Fibroblast of lung (primary cell): ENCODE data around the gene HS6ST2. TPM values are rescaled to one million over a fixed set of nuclear protein-coding genes. Genes with fewer than 3 reads are reported as not detected.

Experiments used
- DNase-seq, 2 donors: peaks; one replicate each; pipeline versions ENCODE4 v3.0.0 to v3.0.0-alpha.2; 2010; ENCODE audit warnings: low read depth in 2 of 2
- H2AFZ ChIP-seq: 2 replicates; pipeline ENCODE4 v1.5.1; 2012; ENCODE audit warnings: low read length, control low read depth, inconsistent platforms
- H3K27ac ChIP-seq: 2 replicates; pipeline ENCODE4 v1.5.1; 2011; ENCODE audit warnings: low read length, control low read depth; ENCODE audit not compliant: insufficient read depth
- H3K27me3 ChIP-seq: 2 replicates; pipeline ENCODE4 v1.5.1; 2011; ENCODE audit warnings: mild to moderate bottlenecking, low read length; ENCODE audit not compliant: control insufficient read depth, insufficient read depth
- H3K36me3 ChIP-seq: 2 replicates; pipeline ENCODE4 v1.5.1; 2011; ENCODE audit warnings: low read length; ENCODE audit not compliant: control insufficient read depth, insufficient read depth
- H3K4me1 ChIP-seq: 2 replicates; pipeline ENCODE4 v1.5.1; 2011; ENCODE audit warnings: low read length; ENCODE audit not compliant: control insufficient read depth, insufficient read depth; ENCODE audit errors: extremely low read depth
- H3K4me2 ChIP-seq: 2 replicates; pipeline ENCODE4 v1.5.1; 2011; ENCODE audit warnings: low read length, control low read depth; ENCODE audit not compliant: insufficient read depth; ENCODE audit errors: extremely low read depth
- H3K4me3 ChIP-seq, 4 experiments: fragments of 200-600 bp in 1 of 4; sonication (generic) in 1 of 4; replicated peaks in 1 of 4; 2 replicates each; pipeline ENCODE4 v1.5.1; 2011 to 2016; ENCODE audit warnings: low read length in 4 of 4, low read depth in 3 of 4, mild to moderate bottlenecking in 3 of 4, control low read depth in 2 of 4, inconsistent platforms in 1 of 4, mixed read lengths in 1 of 4; ENCODE audit not compliant: insufficient read depth in 1 of 4; ENCODE audit errors: control extremely low read depth in 1 of 4
- H3K79me2 ChIP-seq: 2 replicates; pipeline ENCODE4 v1.5.1; 2012; ENCODE audit warnings: mild to moderate bottlenecking, low read length, inconsistent platforms; ENCODE audit not compliant: control insufficient read depth, insufficient read depth
- H3K9ac ChIP-seq: 2 replicates; pipeline ENCODE4 v1.5.1; 2011; ENCODE audit warnings: mild to moderate bottlenecking, low read length, control low read depth; ENCODE audit not compliant: insufficient read depth
- H3K9me3 ChIP-seq: 2 replicates; pipeline ENCODE4 v1.5.1; 2012; ENCODE audit warnings: low read depth, low read length; ENCODE audit not compliant: control insufficient read depth, insufficient read depth
- H4K20me1 ChIP-seq: 2 replicates; pipeline ENCODE4 v1.5.1; 2011; ENCODE audit warnings: low read length; ENCODE audit not compliant: control insufficient read depth, insufficient read depth; ENCODE audit errors: extremely low read depth
- EZH2 ChIP-seq: IDR thresholded peaks from 2 replicates; pipeline ENCODE4 v1.5.1; 2012; ENCODE audit warnings: low read length, control low read depth, mild to moderate bottlenecking; ENCODE audit errors: missing control alignments
- polyA plus RNA-seq, 2 donors: library from polyadenylated mRNA; depleted of rRNA in 1 of 2; stranded (reverse) in 1 of 2; unstranded in 1 of 2; fragments of >200 nt; gene quantifications; 2 replicates each; pipeline ENCODE4 v1.2.1, GENCODE V29; 2011 to 2012; ENCODE audit warnings: missing spikeins in 1 of 2
- total RNA-seq: library from RNA; depleted of rRNA; stranded (reverse); fragments of >200 nt; gene quantifications from 2 replicates; pipeline ENCODE4 v1.2.1, GENCODE V29; 2014
- TF ChIP-seq, protein P1 (sequence below), 2 donors: IDR thresholded peaks in 1 of 2; conservative IDR thresholded peaks in 1 of 2; 1 replicate in 1 of 2; 2 replicates in 1 of 2; pipeline ENCODE4 v1.5.1; 2011 to 2012; ENCODE audit warnings: low read length in 2 of 2, control low read depth in 1 of 2, inconsistent platforms in 1 of 2, low read depth in 1 of 2, mild to moderate bottlenecking in 1 of 2

HS6ST2 gene
- total and polyA plus RNA-seq, 2 donors (not counting 1 experiment from before 2014, with no cell fraction given), result 0.01 to 0.17 TPM

DNA sequence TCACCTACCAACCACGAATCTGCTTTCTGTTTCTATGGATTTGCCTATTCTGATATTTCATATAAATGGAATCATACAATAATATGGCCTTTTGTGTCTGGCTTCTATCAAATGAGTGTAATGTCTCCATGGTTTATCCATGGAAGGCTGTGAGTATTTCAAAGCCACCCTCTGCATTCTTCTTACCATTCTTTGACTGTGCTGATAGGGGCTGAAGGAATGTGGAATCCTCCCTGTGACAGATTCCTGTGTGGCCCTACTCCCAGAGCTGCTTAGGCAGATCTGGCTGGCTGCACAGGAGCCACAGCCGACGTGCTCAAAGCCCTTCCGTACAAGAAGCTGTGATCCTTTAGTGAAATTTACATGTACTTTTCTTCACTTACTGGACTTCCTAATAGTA, 163.2 kb downstream of the HS6ST2 start:
- Histone ChIP-seq H3K9me3 (no peaks in the 10 kb centered on the region), H4K20me1 (no peaks in the 10 kb centered on the region), H2AFZ (no peak overlapping the region), H3K27me3 (no peaks in the 10 kb centered on the region), H3K4me3 (no peak overlapping the region), H3K4me1 (no peaks in the 10 kb centered on the region), H3K9ac (no peak overlapping the region), H3K4me2 (no peak overlapping the region), H3K79me2 (no peaks in the 10 kb centered on the region), H3K27ac (no peak overlapping the region), H3K36me3 (no peaks in the 10 kb centered on the region)
- TF ChIP-seq, protein P1, sequence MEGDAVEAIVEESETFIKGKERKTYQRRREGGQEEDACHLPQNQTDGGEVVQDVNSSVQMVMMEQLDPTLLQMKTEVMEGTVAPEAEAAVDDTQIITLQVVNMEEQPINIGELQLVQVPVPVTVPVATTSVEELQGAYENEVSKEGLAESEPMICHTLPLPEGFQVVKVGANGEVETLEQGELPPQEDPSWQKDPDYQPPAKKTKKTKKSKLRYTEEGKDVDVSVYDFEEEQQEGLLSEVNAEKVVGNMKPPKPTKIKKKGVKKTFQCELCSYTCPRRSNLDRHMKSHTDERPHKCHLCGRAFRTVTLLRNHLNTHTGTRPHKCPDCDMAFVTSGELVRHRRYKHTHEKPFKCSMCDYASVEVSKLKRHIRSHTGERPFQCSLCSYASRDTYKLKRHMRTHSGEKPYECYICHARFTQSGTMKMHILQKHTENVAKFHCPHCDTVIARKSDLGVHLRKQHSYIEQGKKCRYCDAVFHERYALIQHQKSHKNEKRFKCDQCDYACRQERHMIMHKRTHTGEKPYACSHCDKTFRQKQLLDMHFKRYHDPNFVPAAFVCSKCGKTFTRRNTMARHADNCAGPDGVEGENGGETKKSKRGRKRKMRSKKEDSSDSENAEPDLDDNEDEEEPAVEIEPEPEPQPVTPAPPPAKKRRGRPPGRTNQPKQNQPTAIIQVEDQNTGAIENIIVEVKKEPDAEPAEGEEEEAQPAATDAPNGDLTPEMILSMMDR (conservative IDR thresholded peaks at IDR 0.05 in 1 of 2, IDR thresholded peaks at IDR 0.05 in 1 of 2; ENCODE audit: low read depth in 1 of 2, low read length in 2 of 2), result no peak
- no peak for TF ChIP-seq EZH2
- DNase-seq, result no peak

DNA sequence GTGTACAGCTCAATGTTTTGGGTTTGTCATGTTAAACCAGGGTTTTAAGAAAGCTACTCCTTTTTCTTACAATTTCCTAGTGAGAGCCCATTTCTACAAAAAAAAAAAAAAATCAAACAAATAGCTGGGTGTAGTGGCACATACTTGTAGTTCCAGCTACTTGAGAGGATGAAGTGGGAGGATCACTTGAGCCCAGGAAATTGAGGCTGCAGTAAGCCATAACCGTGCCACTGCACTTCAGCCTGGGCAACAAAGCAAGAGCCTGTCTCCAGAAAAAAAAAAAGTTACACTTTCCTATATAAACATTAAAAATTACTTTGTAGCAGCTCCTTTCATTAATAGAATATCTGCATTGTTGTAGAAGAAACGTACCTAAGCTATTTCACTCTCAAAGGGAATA, 166.7 kb downstream of the HS6ST2 start:
- H2AFZ ChIP-seq, result no peak overlapping the region
- no peaks in the 10 kb centered on the region for H3K27me3 ChIP-seq
- TF ChIP-seq, protein P1 (conservative IDR thresholded peaks at IDR 0.05 in 1 of 2, IDR thresholded peaks at IDR 0.05 in 1 of 2; ENCODE audit: low read depth in 1 of 2, low read length in 2 of 2), result no peak
- no peak for TF ChIP-seq EZH2
- no peak overlapping the region for H3K4me3 ChIP-seq
- H3K9me3 ChIP-seq, result no peaks in the 10 kb centered on the region
- no peak for DNase-seq
- no peaks in the 10 kb centered on the region for H3K36me3 ChIP-seq
- no peak overlapping the region for H3K9ac ChIP-seq
- no peak overlapping the region for H3K4me2 ChIP-seq
- H4K20me1 ChIP-seq, result no peaks in the 10 kb centered on the region
- no peaks in the 10 kb centered on the region for H3K79me2 ChIP-seq
- H3K27ac ChIP-seq, result no peak overlapping the region
- H3K4me1 ChIP-seq, result no peaks in the 10 kb centered on the region

DNA sequence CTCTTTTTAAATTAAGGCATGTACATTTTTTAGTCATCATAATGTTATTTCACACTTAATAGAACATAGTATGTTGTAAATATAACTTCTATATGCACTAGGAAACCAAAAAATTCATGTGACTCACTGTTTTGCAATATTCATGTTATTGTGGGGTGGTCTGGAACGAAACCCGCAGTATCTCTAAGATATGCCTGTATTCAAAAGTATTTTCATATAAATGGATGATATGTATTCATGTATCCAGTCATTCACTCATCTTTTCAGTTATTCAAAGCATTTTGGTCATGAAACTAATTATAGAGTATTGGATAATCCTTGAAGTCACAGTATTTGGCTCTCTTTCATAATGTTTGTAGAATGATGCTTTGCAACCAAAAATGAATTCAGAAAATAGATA, 168.1 kb downstream of the HS6ST2 start:
- no peak overlapping the region for H3K9ac ChIP-seq
- no peaks in the 10 kb centered on the region for H3K4me1 ChIP-seq
- H3K36me3 ChIP-seq, result no peaks in the 10 kb centered on the region
- no peak for TF ChIP-seq EZH2
- TF ChIP-seq, protein P1 (conservative IDR thresholded peaks at IDR 0.05 in 1 of 2, IDR thresholded peaks at IDR 0.05 in 1 of 2; ENCODE audit: low read depth in 1 of 2, low read length in 2 of 2), result no peak
- H2AFZ ChIP-seq, result no peak overlapping the region
- DNase-seq, result peak in 1 of 2 donors; percentile 12
- no peaks in the 10 kb centered on the region for H3K27me3 ChIP-seq
- H3K79me2 ChIP-seq, result no peaks in the 10 kb centered on the region
- no peaks in the 10 kb centered on the region for H4K20me1 ChIP-seq
- no peaks in the 10 kb centered on the region for H3K9me3 ChIP-seq
- H3K4me3 ChIP-seq, result no peak overlapping the region
- no peak overlapping the region for H3K27ac ChIP-seq
- H3K4me2 ChIP-seq, result no peak overlapping the region
